MG63 (cell line): ENCODE measurements around the gene PJVK. TPM values are rescaled to one million over a fixed set of nuclear protein-coding genes. Genes with fewer than 3 reads are reported as not detected.

Source experiments
- DNase-seq: peaks from one replicate; pipeline ENCODE4 v3.0.0-alpha.2; 2020
- H3K27me3 ChIP-seq: fragments of 250-450 bp; sonication (Bioruptor Pico); 2 replicates; pipeline ENCODE4 v1.5.1; 2020; ENCODE audit warnings: mild to moderate bottlenecking, moderate library complexity
- H3K36me3 ChIP-seq: fragments of 250-450 bp; sonication (Bioruptor Pico); 2 replicates; pipeline ENCODE4 v1.5.1; 2020; ENCODE audit warnings: mild to moderate bottlenecking, moderate library complexity
- H3K4me3 ChIP-seq: fragments of 250-450 bp; sonication (Bioruptor Pico); 2 replicates; pipeline ENCODE4 v1.5.1; 2020; ENCODE audit warnings: mild to moderate bottlenecking, moderate library complexity
- H3K9me3 ChIP-seq: fragments of 250-450 bp; sonication (Bioruptor Pico); 2 replicates; pipeline ENCODE4 v1.5.1; 2020; ENCODE audit warnings: mild to moderate bottlenecking, moderate library complexity
- total RNA-seq: library from RNA; depleted of rRNA; stranded (reverse); fragments of >200 nt; shearing (Covaris generic); gene quantifications from 2 replicates; pipeline ENCODE4 v1.2.3, GENCODE V29; 2014; ENCODE audit warnings: low replicate concordance; rRNA removed

The PJVK gene
- total RNA-seq, 1 experiment from 2014 or later = 0.59 TPM

DNA sequence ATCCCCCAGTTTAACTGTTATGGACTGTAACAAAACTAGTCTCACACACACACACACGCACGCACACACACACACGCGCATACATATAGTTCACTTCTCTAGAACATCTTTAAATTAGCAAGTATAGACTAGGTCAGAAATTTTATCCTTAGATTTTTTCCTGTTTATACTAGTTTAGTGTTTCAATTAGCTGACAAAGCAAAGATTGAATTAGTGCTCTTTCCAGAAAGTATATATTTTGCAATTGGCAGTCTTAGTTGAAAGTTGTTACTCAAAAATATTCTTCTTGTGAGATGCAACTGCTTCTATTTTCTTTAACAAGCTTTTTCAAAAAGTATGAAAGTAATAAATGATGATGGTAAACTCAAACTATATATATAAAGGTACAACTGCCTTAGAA is 51.6 kb downstream of the PJVK start:
- Histone ChIP-seq H3K36me3 (peaks cover 41% of the 10 kb centered on the region), H3K9me3 (no peaks in the 10 kb centered on the region), H3K27me3 (no peaks in the 10 kb centered on the region), H3K4me3 (no peak overlapping the region)
- no peak for DNase-seq

- H3K9me3 ChIP-seq = no peaks in the 10 kb centered on the region
- no peak overlapping the region for H3K4me3 ChIP-seq
- no peak for DNase-seq
- peaks cover 37% of the 10 kb centered on the region for H3K36me3 ChIP-seq
- no peaks in the 10 kb centered on the region for H3K27me3 ChIP-seq
Observed at GRCh38 chr2:178506101-178506500, 54.9 kb downstream of the PJVK start.

DNA sequence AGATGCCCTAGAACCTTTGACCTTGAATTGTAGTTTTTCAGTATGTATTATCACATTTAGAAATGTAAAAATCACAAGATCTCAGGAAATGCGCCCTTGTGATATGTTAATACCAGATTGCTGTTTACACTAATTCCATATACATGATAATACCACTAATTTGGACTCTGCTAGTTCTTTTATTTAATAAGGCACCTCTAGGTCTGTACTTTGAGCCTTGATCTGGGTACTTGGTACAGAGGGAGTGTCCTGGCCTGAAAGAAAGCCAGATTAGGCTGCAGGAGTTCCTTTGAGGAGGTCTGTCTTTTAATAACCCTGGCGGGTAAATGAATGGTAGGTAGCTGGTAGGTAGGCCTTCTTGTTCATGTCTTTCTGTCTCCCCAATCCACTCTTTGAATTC is 55.3 kb downstream of the PJVK start:
- Histone ChIP-seq H3K4me3 (no peak overlapping the region), H3K36me3 (peaks cover 33% of the 10 kb centered on the region), H3K9me3 (no peaks in the 10 kb centered on the region), H3K27me3 (no peaks in the 10 kb centered on the region)
- no peak for DNase-seq

- Histone ChIP-seq H3K4me3 (no peak overlapping the region), H3K9me3 (no peaks in the 10 kb centered on the region), H3K36me3 (peaks cover 29% of the 10 kb centered on the region), H3K27me3 (no peaks in the 10 kb centered on the region)
- no peak for DNase-seq
Observed at GRCh38 chr2:178506949-178507348, 55.8 kb downstream of the PJVK start.

GRCh38 chr2:178508646-178509045 is 57.5 kb downstream of the PJVK start:
- Histone ChIP-seq H3K27me3 (no peaks in the 10 kb centered on the region), H3K4me3 (no peak overlapping the region), H3K36me3 (peaks cover 23% of the 10 kb centered on the region), H3K9me3 (peaks cover 3% of the 10 kb centered on the region; the same call in 1 of the 2 replicates)
- DNase-seq = no peak

GRCh38 chr2:178510384-178510783 is 59.2 kb downstream of the PJVK start:
- Histone ChIP-seq H3K9me3 (peaks cover 3% of the 10 kb centered on the region; the same call in 1 of the 2 replicates), H3K36me3 (peaks cover 14% of the 10 kb centered on the region), H3K27me3 (no peaks in the 10 kb centered on the region), H3K4me3 (no peak overlapping the region)
- no peak for DNase-seq

Other genes with a start within 250 kb of the PJVK start
- gene PRKRA, start 203 bp upstream of the PJVK start, total RNA-seq = 75.7 and 79.7 TPM in 2 replicates
- gene FKBP7, start 27.2 kb downstream of the PJVK start, total RNA-seq = 17.2 and 21.6 TPM in 2 replicates
- gene PLEKHA3, start 29.1 kb downstream of the PJVK start, total RNA-seq = 14.8 and 23.7 TPM in 2 replicates